ENCODE results near the gene PHTF1. TPM values are rescaled to one million over a fixed set of nuclear protein-coding genes. Genes with fewer than 3 reads are reported as not detected.

Gene PHTF1
- total RNA-seq, 4 donors from 2014 or later = 3.6 to 9.5 (median 5.9) TPM

DNA sequence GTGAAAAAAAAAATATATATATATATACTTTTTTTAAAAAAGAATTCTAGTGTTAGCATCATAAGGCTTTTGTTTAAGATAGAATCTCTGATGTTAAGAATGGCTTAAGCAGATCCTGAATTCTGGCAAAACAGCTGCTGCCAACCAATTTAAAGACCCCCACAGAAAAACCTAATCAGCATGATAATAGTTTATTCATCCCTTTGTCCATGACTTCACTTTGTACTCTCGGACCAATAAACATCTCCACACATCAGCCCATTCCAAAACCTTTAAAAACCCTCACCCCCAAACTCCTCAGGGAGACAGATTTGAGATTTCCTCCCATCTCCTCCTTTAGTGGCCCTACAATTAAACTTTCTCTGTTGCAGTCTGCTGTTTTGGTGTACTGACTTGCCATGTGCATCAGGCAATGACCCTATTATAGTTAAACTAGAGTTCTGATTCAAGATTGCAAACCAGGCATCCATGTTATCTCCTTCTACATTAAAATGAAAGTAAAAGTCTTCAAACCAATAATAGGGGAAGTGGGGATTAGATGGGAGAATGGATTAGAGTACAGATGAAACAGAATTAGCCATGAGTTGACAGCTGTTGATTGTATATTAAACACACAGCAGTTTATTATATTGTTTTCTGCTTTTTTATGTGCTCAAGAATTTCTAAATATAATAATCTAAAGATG lies 9.8 kb upstream of the PHTF1 start:
- no peaks in the 10 kb centered on the region for H3K27me3 ChIP-seq
- 41 to 100% methylated on average over 1 of the region's 1 CpG for WGBS, 2 donors
- intact Hi-C loops (cut with DNase I) = no loop called here
- peaks cover 0 to 53% (median 8%) of the 10 kb centered on the region in 3 donors for H3K36me3 ChIP-seq
- TF ChIP-seq, protein P1, sequence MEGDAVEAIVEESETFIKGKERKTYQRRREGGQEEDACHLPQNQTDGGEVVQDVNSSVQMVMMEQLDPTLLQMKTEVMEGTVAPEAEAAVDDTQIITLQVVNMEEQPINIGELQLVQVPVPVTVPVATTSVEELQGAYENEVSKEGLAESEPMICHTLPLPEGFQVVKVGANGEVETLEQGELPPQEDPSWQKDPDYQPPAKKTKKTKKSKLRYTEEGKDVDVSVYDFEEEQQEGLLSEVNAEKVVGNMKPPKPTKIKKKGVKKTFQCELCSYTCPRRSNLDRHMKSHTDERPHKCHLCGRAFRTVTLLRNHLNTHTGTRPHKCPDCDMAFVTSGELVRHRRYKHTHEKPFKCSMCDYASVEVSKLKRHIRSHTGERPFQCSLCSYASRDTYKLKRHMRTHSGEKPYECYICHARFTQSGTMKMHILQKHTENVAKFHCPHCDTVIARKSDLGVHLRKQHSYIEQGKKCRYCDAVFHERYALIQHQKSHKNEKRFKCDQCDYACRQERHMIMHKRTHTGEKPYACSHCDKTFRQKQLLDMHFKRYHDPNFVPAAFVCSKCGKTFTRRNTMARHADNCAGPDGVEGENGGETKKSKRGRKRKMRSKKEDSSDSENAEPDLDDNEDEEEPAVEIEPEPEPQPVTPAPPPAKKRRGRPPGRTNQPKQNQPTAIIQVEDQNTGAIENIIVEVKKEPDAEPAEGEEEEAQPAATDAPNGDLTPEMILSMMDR (IDR thresholded peaks at IDR 0.05) = no peak
- no peak for TF ChIP-seq POLR2A (IDR thresholded peaks at IDR 0.05)
- peaks cover 0 to 19% (median 0%) of the 10 kb centered on the region in 3 donors for H3K4me1 ChIP-seq
- H3K4me3 ChIP-seq = no peak overlapping the region
- no peak for DNase-seq
- no peak overlapping the region for H3K27ac ChIP-seq
- no peaks in the 10 kb centered on the region for H3K9me3 ChIP-seq

DNA sequence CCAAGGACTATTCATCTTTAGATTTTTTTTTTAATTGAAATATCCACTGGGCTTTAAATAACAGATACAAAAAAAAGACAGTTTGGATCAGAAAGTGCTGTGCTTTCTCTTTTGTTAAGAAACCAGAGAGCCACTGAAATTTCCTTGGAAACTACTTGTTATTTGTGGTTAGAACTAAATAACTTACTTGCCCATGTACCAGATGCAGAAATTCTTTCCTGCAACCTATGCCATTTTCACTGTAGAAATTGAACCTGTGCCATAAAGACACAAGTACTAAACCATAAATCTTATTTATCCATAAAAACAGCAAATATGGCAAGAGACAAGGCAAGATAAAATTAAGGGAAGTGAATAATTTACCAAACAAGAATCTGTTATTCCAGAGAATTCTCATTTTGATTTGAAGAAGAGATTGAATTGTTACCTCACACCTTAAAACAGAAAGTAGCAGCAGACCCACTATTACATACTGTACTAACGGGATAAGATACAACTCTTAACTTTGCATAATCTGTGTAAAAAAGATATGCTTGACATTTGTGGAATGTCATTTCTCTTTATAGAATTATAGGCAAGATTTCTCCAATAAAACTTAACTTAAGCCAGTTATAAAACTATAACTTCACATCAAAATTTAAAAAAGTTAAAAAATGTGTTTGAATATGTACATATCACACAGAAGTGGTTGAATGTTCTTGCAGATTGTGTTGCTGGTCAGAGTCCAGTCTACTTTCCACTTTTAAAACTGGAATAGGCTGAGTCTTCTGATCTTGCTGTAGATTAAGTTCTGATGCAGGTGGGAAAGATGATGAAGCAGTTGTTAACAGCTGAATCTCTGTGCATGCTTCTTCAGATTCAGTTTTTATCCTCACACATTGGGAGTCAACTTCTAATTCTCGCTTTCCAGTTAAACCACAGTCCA lies 6.3 kb upstream of the PHTF1 start:
- Histone ChIP-seq H3K4me1 (peaks cover 0 to 8% (median 0%) of the 10 kb centered on the region in 3 donors), H3K27ac (no peak overlapping the region), H3K36me3 (peaks cover 0 to 57% (median 8%) of the 10 kb centered on the region in 3 donors), H3K27me3 (no peaks in the 10 kb centered on the region), H3K4me3 (no peak overlapping the region), H3K9me3 (no peaks in the 10 kb centered on the region)
- TF ChIP-seq POLR2A (IDR thresholded peaks at IDR 0.05) = no peak
- TF ChIP-seq, protein P1 (IDR thresholded peaks at IDR 0.05) = no peak
- 86 to 98% methylated on average over 2 of the region's 2 CpGs for WGBS, 2 donors
- DNase-seq = no peak
- intact Hi-C loops (cut with DNase I) = no loop called here

DNA sequence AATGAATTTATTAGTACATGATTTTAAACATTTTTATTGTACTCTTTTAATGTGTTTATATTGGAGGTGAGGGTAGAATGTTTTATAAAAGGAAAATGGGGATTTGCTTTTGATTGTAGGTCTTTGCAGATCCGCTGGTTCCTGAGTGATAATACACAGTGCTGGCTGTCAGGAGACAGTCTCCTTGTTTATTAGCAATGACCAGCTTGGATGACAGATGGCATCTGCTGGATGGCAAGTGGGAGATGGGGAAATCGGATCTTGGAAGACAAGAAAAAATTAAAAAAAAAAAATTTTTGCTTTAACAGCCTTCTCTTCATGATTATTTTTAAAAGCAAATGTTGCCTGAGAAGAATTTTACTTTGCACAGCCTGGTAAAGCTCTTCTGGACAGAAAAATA lies 4.4 kb upstream of the PHTF1 start:
- H3K4me1 ChIP-seq = peaks cover 0 to 10% (median 3%) of the 10 kb centered on the region in 3 donors
- no peaks in the 10 kb centered on the region for H3K9me3 ChIP-seq
- H3K4me3 ChIP-seq = no peak overlapping the region
- no peak overlapping the region for H3K27ac ChIP-seq
- H3K27me3 ChIP-seq = no peaks in the 10 kb centered on the region
- whole genome bisulfite sequencing, 2 donors = 81 to 96% methylated on average over 2 of the region's 2 CpGs
- peaks cover 0 to 57% (median 8%) of the 10 kb centered on the region in 3 donors for H3K36me3 ChIP-seq
- no peak for DNase-seq
- intact Hi-C loops (cut with DNase I) = no loop called here
- no peak for TF ChIP-seq POLR2A (IDR thresholded peaks at IDR 0.05)
- TF ChIP-seq, protein P1 (IDR thresholded peaks at IDR 0.05) = no peak

DNA sequence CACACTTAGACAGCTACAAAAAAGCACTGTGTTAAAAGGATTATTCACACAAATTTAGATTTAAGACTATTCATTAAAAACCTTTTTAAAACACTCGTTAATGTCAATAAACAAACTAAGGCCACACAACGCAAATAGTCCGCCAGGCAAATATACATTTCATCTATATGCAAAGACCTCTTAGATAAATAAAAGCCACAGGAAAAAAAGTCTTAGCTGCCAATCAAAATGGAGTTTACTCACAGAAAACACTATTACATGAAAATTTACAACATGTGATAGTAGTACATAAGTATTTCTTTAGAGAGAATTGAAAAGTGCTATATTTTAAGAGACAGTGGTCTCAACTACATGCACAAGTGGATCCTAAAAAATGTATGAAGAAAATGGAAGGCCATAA lies 2.7 kb upstream of the PHTF1 start:
- 82 to 87% methylated on average over 3 of the region's 3 CpGs for WGBS, 2 donors
- no peak overlapping the region for H3K27ac ChIP-seq
- peaks cover 0 to 41% (median 8%) of the 10 kb centered on the region in 3 donors for H3K36me3 ChIP-seq
- intact Hi-C loops (cut with DNase I) = no loop called here
- TF ChIP-seq, protein P1 (IDR thresholded peaks at IDR 0.05) = no peak
- TF ChIP-seq POLR2A (IDR thresholded peaks at IDR 0.05) = no peak
- no peaks in the 10 kb centered on the region for H3K27me3 ChIP-seq
- no peaks in the 10 kb centered on the region for H3K9me3 ChIP-seq
- no peak for DNase-seq
- peaks cover 0 to 27% (median 3%) of the 10 kb centered on the region in 3 donors for H3K4me1 ChIP-seq
- no peak overlapping the region for H3K4me3 ChIP-seq
